ENCODE measurements around the gene VTI1A. TPM values are rescaled to one million over a fixed set of nuclear protein-coding genes. Genes with fewer than 3 reads are reported as not detected.

VTI1A gene
- total and polyA plus RNA-seq, 2 of the 13 experiments (the other 11 are each of a cell fraction or from before 2014, with no cell fraction given) = 11.7 to 32.7 TPM

DNA sequence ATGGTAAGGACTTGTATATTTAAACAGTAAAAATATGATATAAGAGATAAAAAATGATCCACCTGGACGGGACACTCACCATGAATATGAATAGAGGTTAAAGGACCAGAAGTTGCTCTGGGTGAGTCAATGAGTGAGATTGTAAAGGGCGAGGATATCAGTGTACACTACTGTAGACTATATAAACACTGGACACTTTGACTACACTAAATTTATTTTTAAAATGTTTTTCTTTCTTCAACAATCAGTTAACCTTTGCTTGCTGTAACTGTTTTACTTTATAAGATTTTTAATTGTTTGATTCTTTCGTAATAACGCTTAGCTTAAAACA lies 202.8 kb downstream of the VTI1A start:
- ATAC-seq (no peak), DNase-seq (ENCODE audit: low spot score) (no peak), FAIRE-seq (no peak)
- H3K27me3 ChIP-seq (ENCODE audit: control insufficient read depth in 1 of 2, insufficient read depth in 2 of 2, low read length in 2 of 2) = no peaks in the 10 kb centered on the region
- peaks cover 27% of the 10 kb centered on the region for H3K4me1 ChIP-seq (ENCODE audit: insufficient read depth, low read length)
- H3K27ac ChIP-seq (ENCODE audit: extremely low read length, insufficient read depth, low read length) = no peak overlapping the region
- H4K20me1 ChIP-seq (ENCODE audit: insufficient read depth, low read length) = no peaks in the 10 kb centered on the region
- H3K9me3 ChIP-seq (ENCODE audit: low read length) = no peaks in the 10 kb centered on the region
- no peaks in the 10 kb centered on the region for H3K36me3 ChIP-seq (replicated peaks in 1 of 2; ENCODE audit: control insufficient read depth in 1 of 2, insufficient read depth in 2 of 2, low read length in 2 of 2)
- CTCF ChIA-PET (ENCODE audit: low intra/inter-chr PET ratio, low total read pairs) = no interaction called here
- intact Hi-C loops (cut with micrococcal nuclease; ENCODE audit: unreplicated experiment) (no loop called here), in situ Hi-C loops (cut with HindIII; ENCODE audit: extremely low pct_ligation_motif_present, low pct_unique_long_range_greater_than_20kb) (no loop called here)
- BruUV-seq (replicated peaks) = no TSS peak
- 93% methylated on average over 4 of the region's 4 CpGs for WGBS (ENCODE audit: low lambda C conversion rate)
- TF ChIP-seq RAD51 (IDR thresholded peaks at IDR 0.05; ENCODE audit: borderline replicate concordance) (no peak), SUZ12 (IDR thresholded peaks at IDR 0.05; ENCODE audit: low read depth, low read length) (no peak), SCMH1 (CRISPR knock-in tag; IDR thresholded peaks at IDR 0.05; ENCODE audit: borderline replicate concordance) (no peak), POLR2A (IDR thresholded peaks at IDR 0.05; ENCODE audit: insufficient read depth in 1 of 2, low read depth in 2 of 2, low read length in 2 of 2) (no peak), STAG1 (CRISPR knock-in tag; IDR thresholded peaks at IDR 0.05) (no peak), ZFY (CRISPR knock-in tag; IDR thresholded peaks at IDR 0.05) (no peak), ZNF264 (CRISPR knock-in tag; IDR thresholded peaks at IDR 0.05) (no peak), RFXAP (CRISPR knock-in tag; IDR thresholded peaks at IDR 0.05; ENCODE audit: borderline replicate concordance) (no peak), NCOA1 (CRISPR knock-in tag; IDR thresholded peaks at IDR 0.05) (no peak), ZNF383 (CRISPR knock-in tag; IDR thresholded peaks at IDR 0.05; ENCODE audit: borderline replicate concordance) (no peak), HNF4A (CRISPR knock-in tag; IDR thresholded peaks at IDR 0.05) (no peak), PRPF4 (IDR thresholded peaks at IDR 0.05; ENCODE audit: low read depth, low read length, poor library complexity, severe bottlenecking) (no peak)
- TF ChIP-seq, protein P1, sequence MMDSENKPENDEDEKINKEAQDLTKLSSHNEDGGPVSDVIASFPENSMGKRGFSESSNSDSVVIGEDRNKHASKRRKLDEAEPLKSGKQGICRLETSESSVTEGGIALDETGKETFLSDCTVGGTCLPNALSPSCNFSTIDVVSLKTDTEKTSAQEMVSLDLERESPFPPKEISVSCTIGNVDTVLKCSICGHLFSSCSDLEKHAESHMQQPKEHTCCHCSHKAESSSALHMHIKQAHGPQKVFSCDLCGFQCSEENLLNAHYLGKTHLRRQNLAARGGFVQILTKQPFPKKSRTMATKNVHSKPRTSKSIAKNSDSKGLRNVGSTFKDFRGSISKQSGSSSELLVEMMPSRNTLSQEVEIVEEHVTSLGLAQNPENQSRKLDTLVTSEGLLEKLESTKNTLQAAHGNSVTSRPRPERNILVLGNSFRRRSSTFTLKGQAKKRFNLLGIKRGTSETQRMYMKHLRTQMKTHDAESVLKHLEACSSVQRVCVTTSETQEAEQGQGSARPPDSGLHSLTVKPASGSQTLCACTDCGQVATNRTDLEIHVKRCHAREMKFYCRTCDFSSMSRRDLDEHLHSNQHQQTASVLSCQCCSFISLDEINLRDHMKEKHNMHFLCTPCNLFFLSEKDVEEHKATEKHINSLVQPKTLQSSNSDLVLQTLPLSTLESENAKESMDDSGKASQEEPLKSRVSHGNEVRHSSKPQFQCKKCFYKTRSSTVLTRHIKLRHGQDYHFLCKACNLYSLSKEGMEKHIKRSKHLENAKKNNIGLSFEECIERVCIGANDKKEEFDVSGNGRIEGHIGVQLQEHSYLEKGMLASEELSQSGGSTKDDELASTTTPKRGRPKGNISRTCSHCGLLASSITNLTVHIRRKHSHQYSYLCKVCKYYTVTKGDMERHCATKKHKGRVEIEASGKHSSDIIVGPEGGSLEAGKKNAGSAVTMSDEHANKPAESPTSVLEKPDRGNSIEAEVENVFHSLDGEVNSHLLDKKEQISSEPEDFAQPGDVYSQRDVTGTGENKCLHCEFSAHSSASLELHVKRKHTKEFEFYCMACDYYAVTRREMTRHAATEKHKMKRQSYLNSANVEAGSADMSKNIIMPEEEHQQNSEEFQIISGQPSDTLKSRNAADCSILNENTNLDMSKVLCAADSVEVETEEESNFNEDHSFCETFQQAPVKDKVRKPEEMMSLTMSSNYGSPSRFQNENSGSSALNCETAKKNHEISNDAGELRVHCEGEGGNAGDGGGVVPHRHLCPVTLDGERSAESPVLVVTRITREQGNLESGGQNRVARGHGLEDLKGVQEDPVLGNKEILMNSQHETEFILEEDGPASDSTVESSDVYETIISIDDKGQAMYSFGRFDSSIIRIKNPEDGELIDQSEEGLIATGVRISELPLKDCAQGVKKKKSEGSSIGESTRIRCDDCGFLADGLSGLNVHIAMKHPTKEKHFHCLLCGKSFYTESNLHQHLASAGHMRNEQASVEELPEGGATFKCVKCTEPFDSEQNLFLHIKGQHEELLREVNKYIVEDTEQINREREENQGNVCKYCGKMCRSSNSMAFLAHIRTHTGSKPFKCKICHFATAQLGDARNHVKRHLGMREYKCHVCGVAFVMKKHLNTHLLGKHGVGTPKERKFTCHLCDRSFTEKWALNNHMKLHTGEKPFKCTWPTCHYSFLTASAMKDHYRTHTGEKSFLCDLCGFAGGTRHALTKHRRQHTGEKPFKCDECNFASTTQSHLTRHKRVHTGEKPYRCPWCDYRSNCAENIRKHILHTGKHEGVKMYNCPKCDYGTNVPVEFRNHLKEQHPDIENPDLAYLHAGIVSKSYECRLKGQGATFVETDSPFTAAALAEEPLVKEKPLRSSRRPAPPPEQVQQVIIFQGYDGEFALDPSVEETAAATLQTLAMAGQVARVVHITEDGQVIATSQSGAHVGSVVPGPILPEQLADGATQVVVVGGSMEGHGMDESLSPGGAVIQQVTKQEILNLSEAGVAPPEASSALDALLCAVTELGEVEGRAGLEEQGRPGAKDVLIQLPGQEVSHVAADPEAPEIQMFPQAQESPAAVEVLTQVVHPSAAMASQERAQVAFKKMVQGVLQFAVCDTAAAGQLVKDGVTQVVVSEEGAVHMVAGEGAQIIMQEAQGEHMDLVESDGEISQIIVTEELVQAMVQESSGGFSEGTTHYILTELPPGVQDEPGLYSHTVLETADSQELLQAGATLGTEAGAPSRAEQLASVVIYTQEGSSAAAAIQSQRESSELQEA (CRISPR knock-in tag; IDR thresholded peaks at IDR 0.05; ENCODE audit: not compliant biosample characterization) = no peak
- TF ChIP-seq, protein P2, sequence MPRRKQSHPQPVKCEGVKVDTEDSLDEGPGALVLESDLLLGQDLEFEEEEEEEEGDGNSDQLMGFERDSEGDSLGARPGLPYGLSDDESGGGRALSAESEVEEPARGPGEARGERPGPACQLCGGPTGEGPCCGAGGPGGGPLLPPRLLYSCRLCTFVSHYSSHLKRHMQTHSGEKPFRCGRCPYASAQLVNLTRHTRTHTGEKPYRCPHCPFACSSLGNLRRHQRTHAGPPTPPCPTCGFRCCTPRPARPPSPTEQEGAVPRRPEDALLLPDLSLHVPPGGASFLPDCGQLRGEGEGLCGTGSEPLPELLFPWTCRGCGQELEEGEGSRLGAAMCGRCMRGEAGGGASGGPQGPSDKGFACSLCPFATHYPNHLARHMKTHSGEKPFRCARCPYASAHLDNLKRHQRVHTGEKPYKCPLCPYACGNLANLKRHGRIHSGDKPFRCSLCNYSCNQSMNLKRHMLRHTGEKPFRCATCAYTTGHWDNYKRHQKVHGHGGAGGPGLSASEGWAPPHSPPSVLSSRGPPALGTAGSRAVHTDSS (CRISPR knock-in tag; conservative IDR thresholded peaks at IDR 0.05) = no peak
- POLR2A ChIA-PET = no interaction called here
- H3K79me2 ChIP-seq (ENCODE audit: insufficient read depth, low read length) = no peaks in the 10 kb centered on the region
- H3K4me2 ChIP-seq (ENCODE audit: low read depth, low read length) = no peak overlapping the region
- H2AFZ ChIP-seq (ENCODE audit: low read length) = no peak overlapping the region
- no peak overlapping the region for H3K4me3 ChIP-seq (replicated peaks in 1 of 3; ENCODE audit: insufficient read depth in 1 of 3, low read depth in 2 of 3, low read length in 3 of 3)
- no peak overlapping the region for H3K9ac ChIP-seq (ENCODE audit: insufficient read depth, low read depth, low read length)

Measured in HepG2 (cell line).